IPS-18a (cell line): ENCODE data around the gene AIMP1.

Source experiments
- H3K27ac ChIP-seq: one replicate; pipeline ENCODE4 v1.5.1; 2013; ENCODE audit warnings: low read length
- H3K27me3 ChIP-seq: one replicate; pipeline ENCODE4 v1.6.1; 2013; ENCODE audit warnings: mild to moderate bottlenecking, low read length; ENCODE audit not compliant: control insufficient read depth, insufficient read depth
- H3K36me3 ChIP-seq: one replicate; pipeline ENCODE4 v1.6.1; 2013; ENCODE audit warnings: low read depth, low read length; ENCODE audit not compliant: control insufficient read depth
- H3K4me1 ChIP-seq: one replicate; pipeline ENCODE4 v1.6.1; 2013; ENCODE audit warnings: low read depth, low read length; ENCODE audit not compliant: control insufficient read depth
- H3K4me3 ChIP-seq: one replicate; pipeline ENCODE4 v1.5.1; 2013; ENCODE audit warnings: low read length
- H3K9ac ChIP-seq: one replicate; pipeline ENCODE4 v1.6.1; 2013; ENCODE audit warnings: mild to moderate bottlenecking, low read length, moderate library complexity
- H3K9me3 ChIP-seq: one replicate; pipeline ENCODE4 v1.6.1; 2013; ENCODE audit warnings: low read depth, low read length; ENCODE audit not compliant: control insufficient read depth

Gene AIMP1

GRCh38 chr4:106358899-106359298 lies 42.5 kb downstream of the AIMP1 start:
- Histone ChIP-seq H3K4me3 (no peak overlapping the region), H3K9me3 (no peaks in the 10 kb centered on the region), H3K9ac (no peak overlapping the region), H3K4me1 (no peaks in the 10 kb centered on the region), H3K27ac (no peak overlapping the region), H3K36me3 (no peaks in the 10 kb centered on the region), H3K27me3 (no peaks in the 10 kb centered on the region)

- H3K27me3 ChIP-seq = no peaks in the 10 kb centered on the region
- H3K9ac ChIP-seq = no peak overlapping the region
- no peak overlapping the region for H3K4me3 ChIP-seq
- H3K4me1 ChIP-seq = no peaks in the 10 kb centered on the region
- H3K36me3 ChIP-seq = no peaks in the 10 kb centered on the region
- no peak overlapping the region for H3K27ac ChIP-seq
- no peaks in the 10 kb centered on the region for H3K9me3 ChIP-seq
These were observed 45.9 kb downstream of the AIMP1 start for GRCh38 chr4:106362086-106362825.

DNA sequence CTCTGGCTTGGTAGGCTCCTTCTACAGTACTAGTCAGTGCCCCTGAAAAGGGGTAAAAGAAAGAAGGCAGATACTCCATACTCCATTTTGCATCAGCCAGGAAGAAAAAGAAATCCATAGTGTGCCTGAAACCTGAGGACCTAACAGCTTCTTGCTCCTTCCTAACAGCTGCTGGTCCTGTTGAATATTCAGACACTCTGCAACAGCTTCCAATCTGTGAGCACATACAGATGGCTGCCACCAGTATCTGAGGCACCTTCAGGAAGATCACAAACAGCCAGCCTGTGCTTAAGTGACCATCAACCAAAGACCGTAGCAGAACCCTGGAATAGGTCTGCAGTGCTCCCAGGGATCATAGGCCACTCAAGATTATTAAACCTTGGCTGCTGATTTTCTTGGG lies 47.9 kb downstream of the AIMP1 start:
- Histone ChIP-seq H3K4me3 (no peak overlapping the region), H3K36me3 (no peaks in the 10 kb centered on the region), H3K9me3 (no peaks in the 10 kb centered on the region), H3K27ac (no peak overlapping the region), H3K9ac (no peak overlapping the region), H3K27me3 (no peaks in the 10 kb centered on the region), H3K4me1 (no peaks in the 10 kb centered on the region)

GRCh38 chr4:106365613-106366012 lies 49.3 kb downstream of the AIMP1 start:
- Histone ChIP-seq H3K4me3 (no peak overlapping the region), H3K4me1 (no peaks in the 10 kb centered on the region), H3K27me3 (no peaks in the 10 kb centered on the region), H3K36me3 (no peaks in the 10 kb centered on the region), H3K9ac (no peak overlapping the region), H3K9me3 (no peaks in the 10 kb centered on the region), H3K27ac (no peak overlapping the region)

DNA sequence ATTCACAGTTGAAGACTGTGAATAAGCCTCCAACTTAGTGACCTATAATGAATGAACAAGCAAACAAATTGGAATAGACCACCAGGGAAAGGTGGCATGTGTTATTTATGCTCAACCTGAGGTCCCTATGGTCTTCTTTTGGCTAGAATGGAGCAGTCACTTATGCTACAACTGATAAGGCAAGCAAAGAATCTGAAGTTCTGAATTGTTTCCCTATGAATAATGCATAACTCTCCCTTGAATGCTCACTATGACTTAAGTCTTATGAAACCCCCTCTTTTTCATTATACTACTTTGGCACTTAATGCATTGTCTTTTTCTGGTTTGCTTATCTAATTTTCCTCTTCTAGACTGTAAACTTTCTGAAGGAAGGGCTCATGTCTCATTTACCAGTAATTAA lies 49.7 kb downstream of the AIMP1 start:
- Histone ChIP-seq H3K9me3 (no peaks in the 10 kb centered on the region), H3K36me3 (no peaks in the 10 kb centered on the region), H3K27me3 (no peaks in the 10 kb centered on the region), H3K4me1 (no peaks in the 10 kb centered on the region), H3K27ac (no peak overlapping the region), H3K9ac (no peak overlapping the region), H3K4me3 (no peak overlapping the region)

DNA sequence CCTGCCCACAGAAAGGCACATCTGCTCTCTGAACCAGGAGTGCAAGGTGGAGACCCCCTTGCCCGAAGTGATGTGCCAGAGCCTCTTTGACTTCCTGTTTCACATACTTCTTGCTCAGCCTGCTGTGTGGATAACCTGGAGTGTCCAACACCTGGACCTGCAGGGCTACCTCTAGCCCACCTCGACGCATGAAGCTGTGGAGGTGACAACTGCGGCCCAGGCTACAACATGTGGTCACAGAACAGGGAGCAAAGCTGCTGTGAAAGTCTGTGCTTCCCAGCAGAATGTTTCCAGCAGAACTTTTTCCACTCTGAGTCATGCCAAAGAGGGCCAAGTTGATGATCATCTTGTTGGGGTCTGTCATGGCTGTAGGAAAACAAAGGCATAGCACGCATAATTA lies 50.7 kb downstream of the AIMP1 start:
- H3K4me3 ChIP-seq = no peak overlapping the region
- no peaks in the 10 kb centered on the region for H3K27me3 ChIP-seq
- H3K4me1 ChIP-seq = no peaks in the 10 kb centered on the region
- no peak overlapping the region for H3K27ac ChIP-seq
- no peaks in the 10 kb centered on the region for H3K9me3 ChIP-seq
- no peaks in the 10 kb centered on the region for H3K36me3 ChIP-seq
- H3K9ac ChIP-seq = no peak overlapping the region

GRCh38 chr4:106368678-106369077 lies 52.3 kb downstream of the AIMP1 start, which contains the start of gene GIMD1:
TSS of gene GIMD1 (minus strand) at chr4:106368778. CDS start at chr4:106367435, 1,343 bp downstream.
- Histone ChIP-seq H3K9ac (no peak within 1 kb of the TSS), H3K4me1 (no peaks in the 10 kb centered on the region), H3K9me3 (no peaks in the 10 kb centered on the region), H3K4me3 (no peak within 1 kb of the TSS), H3K27me3 (no peaks in the 10 kb centered on the region), H3K36me3 (no peaks in the 10 kb centered on the region), H3K27ac (no peak within 1 kb of the TSS)

DNA sequence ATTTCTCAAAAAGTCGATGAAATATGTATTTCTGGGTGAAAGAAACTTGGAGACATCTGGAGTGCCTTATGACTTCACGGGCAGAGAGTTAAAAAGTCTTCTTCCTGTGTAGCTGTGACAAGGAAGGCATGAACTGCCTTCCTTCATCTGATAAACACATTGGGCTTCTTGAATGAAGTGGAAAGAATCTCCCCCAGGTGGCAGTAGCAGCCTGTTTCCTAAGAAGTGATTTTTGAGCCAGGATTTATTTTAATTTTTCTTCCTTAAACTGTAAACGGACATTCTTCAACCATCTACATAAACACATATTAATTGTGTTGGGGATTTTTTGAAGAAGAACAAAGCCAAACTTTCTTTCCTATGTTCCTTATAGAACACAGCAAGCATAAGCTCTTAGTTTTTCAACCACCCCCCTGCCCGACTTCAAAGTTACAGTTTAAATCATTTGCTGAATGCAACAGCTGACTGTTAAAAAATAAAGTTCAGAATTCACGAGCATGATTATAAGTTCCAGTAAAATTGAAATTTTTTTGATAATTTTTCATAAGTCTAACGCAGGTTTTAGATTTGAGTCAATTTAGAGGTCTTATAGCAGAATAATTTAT lies 53.2 kb downstream of the AIMP1 start:
- H3K4me3 ChIP-seq = no peak overlapping the region
- no peaks in the 10 kb centered on the region for H3K36me3 ChIP-seq
- no peaks in the 10 kb centered on the region for H3K4me1 ChIP-seq
- no peaks in the 10 kb centered on the region for H3K9me3 ChIP-seq
- no peak overlapping the region for H3K27ac ChIP-seq
- H3K27me3 ChIP-seq = no peaks in the 10 kb centered on the region
- no peak overlapping the region for H3K9ac ChIP-seq

- no peak overlapping the region for H3K9ac ChIP-seq
- no peaks in the 10 kb centered on the region for H3K4me1 ChIP-seq
- no peak overlapping the region for H3K4me3 ChIP-seq
- H3K27me3 ChIP-seq = no peaks in the 10 kb centered on the region
- no peak overlapping the region for H3K27ac ChIP-seq
- no peaks in the 10 kb centered on the region for H3K36me3 ChIP-seq
- no peaks in the 10 kb centered on the region for H3K9me3 ChIP-seq
These were observed 53.9 kb downstream of the AIMP1 start for GRCh38 chr4:106370214-106370613.

DNA sequence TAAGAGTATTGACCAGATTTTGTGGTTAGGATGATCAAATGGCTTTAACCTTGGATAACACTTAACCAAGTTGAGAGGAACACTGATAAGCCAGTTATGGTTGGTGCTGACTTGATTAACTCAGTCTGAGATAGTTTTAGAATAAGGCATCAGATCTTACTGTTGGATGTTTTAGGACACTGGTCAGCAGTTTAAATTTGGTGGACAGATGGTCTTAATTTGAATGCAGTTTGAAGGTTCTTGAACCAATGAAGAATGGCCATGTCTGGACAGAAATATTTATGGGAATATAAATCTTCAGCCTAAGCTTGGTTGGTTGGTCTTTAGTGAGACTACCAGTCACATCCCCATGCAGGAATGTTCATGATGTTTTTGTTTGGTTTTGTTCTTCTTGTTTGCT lies 54.8 kb downstream of the AIMP1 start:
- no peak overlapping the region for H3K4me3 ChIP-seq
- H3K9me3 ChIP-seq = no peaks in the 10 kb centered on the region
- no peaks in the 10 kb centered on the region for H3K27me3 ChIP-seq
- H3K27ac ChIP-seq = no peak overlapping the region
- no peaks in the 10 kb centered on the region for H3K4me1 ChIP-seq
- no peak overlapping the region for H3K9ac ChIP-seq
- no peaks in the 10 kb centered on the region for H3K36me3 ChIP-seq

DNA sequence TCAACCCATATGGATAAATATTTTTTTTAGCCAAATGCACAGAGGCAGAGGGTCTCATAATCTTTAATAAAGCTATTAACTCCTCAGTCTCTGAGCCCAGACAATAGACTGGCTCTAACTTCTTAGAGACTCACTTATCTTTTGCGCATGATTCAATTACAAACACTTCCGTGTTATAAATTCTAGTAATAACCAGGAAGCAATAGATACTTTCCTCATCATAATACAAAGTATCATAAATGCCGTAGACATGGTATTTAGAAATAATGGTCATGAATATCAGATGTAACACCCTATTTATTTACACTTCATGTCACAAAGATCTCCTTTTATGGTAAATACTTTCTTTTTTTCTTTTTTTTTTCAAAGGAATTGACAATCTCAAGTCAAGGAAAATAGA lies 56.7 kb downstream of the AIMP1 start:
- no peak overlapping the region for H3K9ac ChIP-seq
- no peaks in the 10 kb centered on the region for H3K36me3 ChIP-seq
- H3K9me3 ChIP-seq = no peaks in the 10 kb centered on the region
- no peak overlapping the region for H3K27ac ChIP-seq
- H3K27me3 ChIP-seq = no peaks in the 10 kb centered on the region
- H3K4me1 ChIP-seq = no peaks in the 10 kb centered on the region
- H3K4me3 ChIP-seq = no peak overlapping the region

GRCh38 chr4:106380179-106380578 lies 63.8 kb downstream of the AIMP1 start:
- Histone ChIP-seq H3K27ac (no peak overlapping the region), H3K4me3 (no peak overlapping the region), H3K4me1 (no peaks in the 10 kb centered on the region), H3K9ac (no peak overlapping the region), H3K36me3 (no peaks in the 10 kb centered on the region), H3K9me3 (no peaks in the 10 kb centered on the region), H3K27me3 (no peaks in the 10 kb centered on the region)
